22Rv1 (cell line): Measurements from ENCODE around the gene NPAT.

Experiments used
- H3K27ac ChIP-seq: fragments of 450-650 bp; 2 replicates; pipeline ENCODE4 v1.5.1; 2017
- CTCF ChIP-seq: fragments of 450-650 bp; IDR thresholded peaks from 2 replicates; pipeline ENCODE4 v1.5.1; 2017; ENCODE audit warnings: mild to moderate bottlenecking
- ZFX ChIP-seq: fragments of 450-650 bp; IDR thresholded peaks from 2 replicates; pipeline ENCODE4 v1.6.1; 2017; ENCODE audit warnings: antibody characterized with exemption, borderline replicate concordance

The NPAT gene

GRCh38 chr11:108206171-108206570 is 16.3 kb downstream of the NPAT start:
- TF ChIP-seq ZFX (no peak), CTCF (no peak)
- H3K27ac ChIP-seq = no peak overlapping the region

GRCh38 chr11:108204929-108205499 is 17.4 kb downstream of the NPAT start:
- no peak for TF ChIP-seq CTCF
- TF ChIP-seq ZFX = no peak

GRCh38 chr11:108204376-108204775 is 18.1 kb downstream of the NPAT start:
- TF ChIP-seq CTCF = no peak
- no peak for TF ChIP-seq ZFX
- no peak overlapping the region for H3K27ac ChIP-seq

More at GRCh38 chr11:108204929-108205499, 17.4 kb downstream of the NPAT start:
- H3K27ac ChIP-seq = no peak overlapping the region

- H3K27ac ChIP-seq = no peak overlapping the region
- TF ChIP-seq ZFX (no peak), CTCF (no peak)
These were observed 19.4 kb downstream of the NPAT start for GRCh38 chr11:108203075-108203474.

- H3K27ac ChIP-seq = no peak overlapping the region
- TF ChIP-seq CTCF (no peak), ZFX (no peak)
These were observed 22.8 kb downstream of the NPAT start for GRCh38 chr11:108199446-108200321.

GRCh38 chr11:108198833-108199232 is 23.6 kb downstream of the NPAT start:
- no peak for TF ChIP-seq ZFX
- no peak for TF ChIP-seq CTCF
- H3K27ac ChIP-seq = no peak overlapping the region

- no peak overlapping the region for H3K27ac ChIP-seq
- TF ChIP-seq ZFX (no peak), CTCF (no peak)
These were observed 25.1 kb downstream of the NPAT start for GRCh38 chr11:108197351-108197750.
